Middle frontal gyrus (tissue), 1 donor: ENCODE measurements around the gene OPRM1.

ENCODE experiments used
- DNase-seq: peaks from one replicate; pipeline ENCODE4 v3.0.0-alpha.2; 2015; ENCODE audit warnings: low spot score; ENCODE audit errors: extremely low spot score

Gene OPRM1

GRCh38 chr6:154080461-154081189 is 41.6 kb downstream of the OPRM1 start:
- DNase-seq = no peak

DNA sequence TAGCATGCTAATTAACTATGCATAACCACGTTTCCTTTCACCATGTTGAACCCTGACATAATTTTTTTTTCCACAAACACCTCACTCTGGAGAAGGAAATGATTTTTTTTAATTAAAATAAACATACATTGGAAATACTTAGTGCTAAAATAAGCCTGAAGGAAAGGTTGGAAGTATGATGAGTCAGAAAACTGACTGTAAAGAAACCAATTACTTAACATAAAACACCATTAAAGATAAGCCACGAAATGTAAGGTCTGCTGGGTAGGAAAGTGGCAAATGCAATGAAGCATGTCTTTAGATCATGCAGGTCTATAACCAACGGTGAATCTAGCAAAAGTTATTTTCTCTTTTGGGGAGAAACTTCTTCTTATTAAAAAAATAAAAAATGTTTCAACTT is 47.5 kb downstream of the OPRM1 start:
- no peak for DNase-seq

GRCh38 chr6:154092326-154092962 is 53.4 kb downstream of the OPRM1 start:
- no peak for DNase-seq

GRCh38 chr6:154093231-154094044 is 54.4 kb downstream of the OPRM1 start:
- no peak for DNase-seq

- DNase-seq = no peak
Measured at GRCh38 chr6:154095571-154095970, 56.5 kb downstream of the OPRM1 start.

DNA sequence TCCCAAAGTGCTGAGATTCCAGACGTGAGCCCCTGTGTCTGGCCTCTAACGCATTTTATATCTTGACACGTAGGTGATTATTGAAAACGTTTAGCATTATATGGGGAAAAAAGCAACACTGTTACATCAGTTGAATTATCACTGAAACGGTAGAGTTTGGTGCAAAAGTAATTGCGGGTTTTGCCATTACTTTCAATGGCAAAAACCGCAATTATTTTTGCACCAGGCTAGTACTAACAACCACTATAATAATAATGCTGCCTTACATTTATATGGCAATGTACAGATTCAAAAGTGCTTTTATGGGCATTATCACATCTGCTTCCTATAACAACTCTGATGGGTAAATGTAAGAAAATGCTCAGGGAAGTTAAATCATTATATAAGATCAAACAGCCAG is 57.3 kb downstream of the OPRM1 start:
- DNase-seq = no peak

DNA sequence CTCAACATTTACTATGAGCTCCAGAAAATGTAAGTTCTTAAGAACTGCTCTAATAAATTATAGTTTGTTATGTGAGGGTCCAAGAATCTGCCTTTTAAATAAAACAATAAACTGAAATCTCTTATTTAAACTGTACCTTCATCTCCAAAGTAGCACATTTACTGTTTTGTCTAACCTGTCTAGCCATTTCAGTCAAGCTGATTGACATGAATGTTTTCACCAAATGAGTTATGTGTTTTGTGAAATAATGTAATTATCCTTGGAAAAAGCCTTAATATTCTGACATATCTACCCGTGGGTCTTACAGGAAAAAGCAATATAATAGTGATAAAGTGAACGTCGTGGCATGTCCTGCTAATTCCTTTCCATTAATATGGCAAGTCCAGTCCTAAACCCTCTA is 57.8 kb downstream of the OPRM1 start:
- DNase-seq = no peak

DNA sequence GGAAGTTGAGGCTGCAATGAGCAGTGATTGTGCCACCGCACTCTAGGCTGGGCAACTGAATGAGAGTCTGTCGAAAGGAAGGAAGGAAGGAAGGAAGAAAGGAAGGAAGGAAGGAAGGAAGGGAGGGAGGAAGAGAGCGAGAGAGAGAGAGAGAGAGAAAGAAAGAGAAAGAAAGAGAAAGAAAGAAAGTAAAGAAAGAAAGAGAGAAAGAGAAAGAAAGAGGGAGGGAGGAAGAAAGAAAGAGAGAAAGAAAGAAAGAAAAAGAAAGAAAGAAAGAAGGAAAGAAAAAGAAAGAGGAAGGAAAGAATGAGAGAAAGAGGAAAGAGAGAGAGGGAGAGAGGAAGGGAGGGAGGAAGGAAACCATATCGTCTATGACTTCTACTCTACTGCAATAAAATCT is 60.2 kb downstream of the OPRM1 start:
- DNase-seq = no peak

DNA sequence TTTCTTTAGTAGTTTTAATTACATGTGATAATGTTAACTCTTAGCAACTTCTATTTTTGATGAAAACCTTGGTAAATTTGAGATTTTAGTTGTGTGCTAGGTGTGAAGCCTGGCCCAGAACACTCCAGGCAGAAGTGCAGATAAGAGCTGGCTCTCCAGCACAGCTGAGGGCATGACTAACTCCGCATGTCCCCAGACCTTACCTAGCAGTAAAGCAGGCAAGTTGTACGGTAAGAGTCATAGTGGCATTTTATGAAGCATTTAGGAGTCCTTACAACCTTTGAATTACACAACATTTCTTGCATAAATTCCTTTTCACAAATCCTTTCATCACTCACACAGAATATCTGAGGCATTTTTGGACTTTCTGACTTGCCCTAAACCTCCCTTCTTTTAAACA is 67.2 kb downstream of the OPRM1 start:
- DNase-seq = no peak

DNA sequence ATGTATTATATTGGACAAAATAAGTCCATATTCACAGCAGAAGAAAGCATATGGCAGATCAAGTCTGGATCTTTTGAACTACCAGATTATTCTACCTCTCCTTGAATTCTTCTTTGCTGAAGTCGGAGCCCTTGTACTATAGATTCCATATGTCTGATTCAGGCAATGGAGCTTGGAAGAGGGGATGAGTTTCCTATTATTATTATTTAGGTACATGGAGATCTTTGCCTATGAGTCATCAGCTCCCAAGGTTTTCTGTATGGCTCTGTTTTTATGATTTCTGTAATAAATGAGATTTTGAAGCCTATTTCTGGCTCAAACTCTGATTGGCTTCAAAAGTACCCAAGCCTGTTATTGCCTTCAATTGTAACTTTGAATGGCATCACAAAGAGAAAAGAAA is 72.0 kb downstream of the OPRM1 start:
- DNase-seq = no peak

DNA sequence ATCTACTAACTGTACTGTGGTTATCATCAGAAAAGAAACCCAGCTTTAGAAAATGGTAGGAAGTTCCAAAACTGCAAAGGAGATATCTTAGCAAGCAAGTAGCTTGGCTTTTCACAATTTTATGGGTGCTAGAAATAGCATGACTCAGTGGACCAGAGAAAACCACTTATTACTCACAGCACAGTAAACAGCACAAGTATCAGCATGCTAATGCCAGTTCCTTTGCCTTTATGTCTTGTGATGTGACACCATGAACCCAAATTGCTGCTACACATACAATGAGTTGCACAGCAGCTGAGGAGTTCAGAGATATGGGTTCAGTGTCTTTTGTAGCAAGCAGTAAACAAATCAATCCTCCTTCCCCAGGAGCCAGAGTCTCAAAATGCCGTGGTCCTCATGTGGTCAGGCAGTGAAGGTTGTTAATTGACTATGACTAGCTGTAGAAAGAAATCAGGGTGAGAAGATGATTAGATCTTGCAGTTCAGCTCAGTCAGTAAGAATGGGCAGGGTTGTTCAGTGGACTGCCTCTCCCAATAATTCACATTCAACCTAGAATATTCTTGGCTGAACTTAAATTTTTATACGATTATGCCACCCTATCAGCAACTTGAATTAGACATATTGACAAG is 73.3 kb downstream of the OPRM1 start:
- DNase-seq = no peak

DNA sequence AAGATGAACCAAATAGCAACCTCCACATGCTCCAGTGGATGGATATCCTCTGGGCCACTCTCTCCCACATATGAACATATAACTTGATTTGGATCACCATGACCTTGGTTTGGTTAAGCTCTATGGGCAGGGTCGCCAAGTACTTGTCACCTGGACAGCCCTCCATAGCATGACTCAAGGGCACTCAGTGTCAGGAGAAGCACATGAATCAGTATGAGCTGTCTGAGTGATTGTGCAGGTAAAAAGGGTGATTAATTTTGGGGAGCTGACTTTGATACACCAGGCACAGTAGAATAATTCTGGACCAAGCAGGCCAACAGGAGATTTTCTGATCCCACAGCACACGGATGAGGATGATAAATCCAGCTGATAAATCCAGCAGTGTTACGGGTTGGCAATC is 74.4 kb downstream of the OPRM1 start:
- no peak for DNase-seq

GRCh38 chr6:154117485-154117884 is 78.4 kb downstream of the OPRM1 start:
- no peak for DNase-seq

GRCh38 chr6:154122195-154122925 is 83.3 kb downstream of the OPRM1 start:
- DNase-seq = no peak

GRCh38 chr6:154123155-154123956 is 84.3 kb downstream of the OPRM1 start:
- no peak for DNase-seq

DNA sequence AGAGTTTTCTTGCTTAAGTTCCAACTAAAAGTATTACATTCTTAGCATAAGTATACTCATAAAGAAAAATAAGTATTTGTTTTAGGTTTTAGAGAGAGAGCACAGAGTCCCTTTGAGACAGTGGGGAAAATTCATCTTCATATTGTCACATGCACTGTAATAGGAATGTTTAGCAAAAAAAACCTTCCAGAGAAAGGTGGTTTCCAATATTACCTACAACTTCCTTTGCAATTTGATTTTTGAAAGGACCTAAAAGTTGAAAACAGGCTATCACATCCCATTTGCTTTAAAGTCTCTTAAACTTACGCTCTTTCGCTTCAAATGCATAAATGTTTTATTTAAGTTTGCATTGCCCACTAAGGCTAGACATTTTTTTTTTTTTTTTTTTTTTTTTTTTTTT is 86.4 kb downstream of the OPRM1 start:
- DNase-seq = no peak

- DNase-seq = no peak
Measured at GRCh38 chr6:154127657-154128056, 88.6 kb downstream of the OPRM1 start.

DNA sequence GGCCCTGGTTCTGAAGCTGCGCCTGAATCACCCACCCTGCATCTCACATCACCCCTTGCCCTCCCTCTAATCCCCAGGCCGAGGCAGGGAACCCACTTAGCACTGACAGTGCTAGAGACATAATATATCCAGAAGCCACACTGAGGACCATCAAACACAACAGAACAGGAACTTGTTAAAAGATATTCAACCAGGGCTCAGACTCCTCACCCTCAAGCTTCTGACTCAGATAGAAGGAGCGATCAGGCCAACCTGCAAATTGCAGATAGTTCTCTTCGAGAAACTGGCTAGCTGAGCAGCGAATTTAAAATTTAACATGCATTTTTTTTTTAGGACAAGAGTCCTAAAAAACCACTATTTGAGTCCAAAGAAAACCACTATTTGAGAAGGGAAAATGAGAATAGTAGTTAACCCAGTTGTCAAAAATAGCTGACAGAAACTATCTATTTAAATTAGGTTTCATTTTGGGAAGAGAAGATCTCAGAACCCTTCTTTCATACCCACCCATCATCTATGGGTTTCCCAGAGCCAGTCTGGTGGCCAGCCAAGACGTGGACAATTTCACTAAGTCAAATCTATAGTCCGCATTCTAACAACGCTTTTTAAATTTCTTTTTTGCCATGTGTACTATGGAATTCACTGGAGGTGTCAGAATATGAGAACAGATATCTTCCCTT is 95.6 kb downstream of the OPRM1 start:
- no peak for DNase-seq

DNA sequence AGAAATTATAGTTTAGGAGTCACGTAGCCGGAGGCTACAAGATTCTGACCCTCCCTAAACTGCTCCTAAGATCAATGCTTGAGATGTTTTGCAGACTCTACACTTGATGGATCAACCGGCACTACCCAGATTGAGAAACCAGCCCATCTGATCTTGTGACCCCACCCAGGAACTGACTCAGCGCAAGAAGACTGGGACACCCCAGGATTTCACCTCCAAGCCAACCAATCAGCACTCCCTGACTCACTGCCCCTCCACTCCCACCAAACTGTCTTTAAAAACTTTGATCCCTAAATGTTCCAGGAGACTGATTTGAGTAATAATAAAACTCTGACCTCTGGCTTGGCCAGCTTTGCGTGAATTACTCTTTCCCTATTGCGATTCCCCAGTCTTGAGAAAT is 99.8 kb downstream of the OPRM1 start:
- DNase-seq = no peak

DNA sequence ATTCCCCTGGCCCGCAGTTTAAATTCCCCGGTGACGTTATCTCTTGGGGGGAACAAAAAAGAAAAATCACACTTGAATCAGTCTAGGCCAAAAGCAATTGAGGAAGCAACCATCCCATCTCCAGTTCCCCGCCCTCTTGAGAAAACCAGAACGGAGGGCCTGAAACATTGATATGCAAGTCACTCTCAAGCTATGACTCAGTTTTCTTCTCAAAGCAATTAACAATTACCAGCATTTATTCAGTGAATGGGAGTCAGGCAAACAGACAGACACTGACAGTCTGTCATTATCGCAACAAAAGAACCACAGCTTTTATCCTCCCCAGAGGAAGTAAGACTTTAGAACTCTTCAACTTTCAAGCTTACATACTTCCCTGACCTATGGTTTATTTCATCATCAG is 100.9 kb downstream of the OPRM1 start:
- no peak for DNase-seq
